ENCODE results near the gene AQP1.

The AQP1 gene

DNA sequence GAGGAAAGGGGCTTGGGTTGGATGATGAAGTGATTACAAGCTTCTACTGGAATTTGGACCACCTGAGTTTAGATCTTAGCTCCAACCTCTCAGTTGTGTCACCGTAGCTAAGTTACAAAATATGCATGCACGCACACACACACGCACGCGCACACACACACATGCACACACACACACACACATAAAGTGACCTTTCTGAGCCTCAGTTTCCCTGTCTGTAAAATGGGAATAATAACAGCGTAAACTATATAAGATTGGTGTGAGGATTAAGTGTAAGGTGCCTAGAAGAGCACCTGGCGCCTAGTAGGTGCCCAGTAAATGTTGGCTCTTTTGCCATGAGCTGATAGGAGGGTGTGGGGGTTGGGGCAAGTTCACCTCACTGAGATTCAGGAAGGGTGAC is 12.6 kb upstream of the AQP1 start:
- TF ChIP-seq GLIS3 (CRISPR knock-in tag; IDR thresholded peaks at IDR 0.05): no peak
- TF ChIP-seq OSR1 (CRISPR knock-in tag; IDR thresholded peaks at IDR 0.05): no peak
- TF ChIP-seq ZNF8 (CRISPR knock-in tag; IDR thresholded peaks at IDR 0.05): no peak
- TF ChIP-seq PPARA (CRISPR knock-in tag; IDR thresholded peaks at IDR 0.05; ENCODE audit: borderline replicate concordance): no peak
- no peak for TF ChIP-seq TCF4 (CRISPR knock-in tag; IDR thresholded peaks at IDR 0.05; ENCODE audit: borderline replicate concordance)
- TF ChIP-seq ARNTL (CRISPR knock-in tag; IDR thresholded peaks at IDR 0.05; ENCODE audit: borderline replicate concordance, low read depth): no peak
- TF ChIP-seq TOX (CRISPR knock-in tag; IDR thresholded peaks at IDR 0.05; ENCODE audit: borderline replicate concordance): no peak
- TF ChIP-seq, protein P1, sequence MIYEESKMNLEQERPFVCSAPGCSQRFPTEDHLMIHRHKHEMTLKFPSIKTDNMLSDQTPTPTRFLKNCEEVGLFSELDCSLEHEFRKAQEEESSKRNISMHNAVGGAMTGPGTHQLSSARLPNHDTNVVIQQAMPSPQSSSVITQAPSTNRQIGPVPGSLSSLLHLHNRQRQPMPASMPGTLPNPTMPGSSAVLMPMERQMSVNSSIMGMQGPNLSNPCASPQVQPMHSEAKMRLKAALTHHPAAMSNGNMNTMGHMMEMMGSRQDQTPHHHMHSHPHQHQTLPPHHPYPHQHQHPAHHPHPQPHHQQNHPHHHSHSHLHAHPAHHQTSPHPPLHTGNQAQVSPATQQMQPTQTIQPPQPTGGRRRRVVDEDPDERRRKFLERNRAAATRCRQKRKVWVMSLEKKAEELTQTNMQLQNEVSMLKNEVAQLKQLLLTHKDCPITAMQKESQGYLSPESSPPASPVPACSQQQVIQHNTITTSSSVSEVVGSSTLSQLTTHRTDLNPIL (CRISPR knock-in tag; IDR thresholded peaks at IDR 0.05; ENCODE audit: low read depth): no peak
- no peak for TF ChIP-seq BACH2 (CRISPR knock-in tag; IDR thresholded peaks at IDR 0.05; ENCODE audit: borderline replicate concordance)
- no peak for TF ChIP-seq ESRRG (CRISPR knock-in tag; IDR thresholded peaks at IDR 0.05)
- TF ChIP-seq ZC3H10 (CRISPR knock-in tag; IDR thresholded peaks at IDR 0.05): no peak
- TF ChIP-seq ZFP3 (CRISPR knock-in tag; IDR thresholded peaks at IDR 0.05): no peak
- TF ChIP-seq ZNF565 (CRISPR knock-in tag; conservative IDR thresholded peaks at IDR 0.05; ENCODE audit: low read depth): no peak
- TF ChIP-seq, protein P2, sequence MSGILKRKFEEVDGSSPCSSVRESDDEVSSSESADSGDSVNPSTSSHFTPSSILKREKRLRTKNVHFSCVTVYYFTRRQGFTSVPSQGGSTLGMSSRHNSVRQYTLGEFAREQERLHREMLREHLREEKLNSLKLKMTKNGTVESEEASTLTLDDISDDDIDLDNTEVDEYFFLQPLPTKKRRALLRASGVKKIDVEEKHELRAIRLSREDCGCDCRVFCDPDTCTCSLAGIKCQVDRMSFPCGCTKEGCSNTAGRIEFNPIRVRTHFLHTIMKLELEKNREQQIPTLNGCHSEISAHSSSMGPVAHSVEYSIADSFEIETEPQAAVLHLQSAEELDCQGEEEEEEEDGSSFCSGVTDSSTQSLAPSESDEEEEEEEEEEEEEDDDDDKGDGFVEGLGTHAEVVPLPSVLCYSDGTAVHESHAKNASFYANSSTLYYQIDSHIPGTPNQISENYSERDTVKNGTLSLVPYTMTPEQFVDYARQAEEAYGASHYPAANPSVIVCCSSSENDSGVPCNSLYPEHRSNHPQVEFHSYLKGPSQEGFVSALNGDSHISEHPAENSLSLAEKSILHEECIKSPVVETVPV (CRISPR knock-in tag; IDR thresholded peaks at IDR 0.05): no peak
- TF ChIP-seq, protein P3, sequence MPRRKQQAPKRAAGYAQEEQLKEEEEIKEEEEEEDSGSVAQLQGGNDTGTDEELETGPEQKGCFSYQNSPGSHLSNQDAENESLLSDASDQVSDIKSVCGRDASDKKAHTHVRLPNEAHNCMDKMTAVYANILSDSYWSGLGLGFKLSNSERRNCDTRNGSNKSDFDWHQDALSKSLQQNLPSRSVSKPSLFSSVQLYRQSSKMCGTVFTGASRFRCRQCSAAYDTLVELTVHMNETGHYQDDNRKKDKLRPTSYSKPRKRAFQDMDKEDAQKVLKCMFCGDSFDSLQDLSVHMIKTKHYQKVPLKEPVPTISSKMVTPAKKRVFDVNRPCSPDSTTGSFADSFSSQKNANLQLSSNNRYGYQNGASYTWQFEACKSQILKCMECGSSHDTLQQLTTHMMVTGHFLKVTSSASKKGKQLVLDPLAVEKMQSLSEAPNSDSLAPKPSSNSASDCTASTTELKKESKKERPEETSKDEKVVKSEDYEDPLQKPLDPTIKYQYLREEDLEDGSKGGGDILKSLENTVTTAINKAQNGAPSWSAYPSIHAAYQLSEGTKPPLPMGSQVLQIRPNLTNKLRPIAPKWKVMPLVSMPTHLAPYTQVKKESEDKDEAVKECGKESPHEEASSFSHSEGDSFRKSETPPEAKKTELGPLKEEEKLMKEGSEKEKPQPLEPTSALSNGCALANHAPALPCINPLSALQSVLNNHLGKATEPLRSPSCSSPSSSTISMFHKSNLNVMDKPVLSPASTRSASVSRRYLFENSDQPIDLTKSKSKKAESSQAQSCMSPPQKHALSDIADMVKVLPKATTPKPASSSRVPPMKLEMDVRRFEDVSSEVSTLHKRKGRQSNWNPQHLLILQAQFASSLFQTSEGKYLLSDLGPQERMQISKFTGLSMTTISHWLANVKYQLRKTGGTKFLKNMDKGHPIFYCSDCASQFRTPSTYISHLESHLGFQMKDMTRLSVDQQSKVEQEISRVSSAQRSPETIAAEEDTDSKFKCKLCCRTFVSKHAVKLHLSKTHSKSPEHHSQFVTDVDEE (CRISPR knock-in tag; IDR thresholded peaks at IDR 0.05): no peak
- no peak for TF ChIP-seq SNAI2 (CRISPR knock-in tag; IDR thresholded peaks at IDR 0.05)
- TF ChIP-seq, protein P4, sequence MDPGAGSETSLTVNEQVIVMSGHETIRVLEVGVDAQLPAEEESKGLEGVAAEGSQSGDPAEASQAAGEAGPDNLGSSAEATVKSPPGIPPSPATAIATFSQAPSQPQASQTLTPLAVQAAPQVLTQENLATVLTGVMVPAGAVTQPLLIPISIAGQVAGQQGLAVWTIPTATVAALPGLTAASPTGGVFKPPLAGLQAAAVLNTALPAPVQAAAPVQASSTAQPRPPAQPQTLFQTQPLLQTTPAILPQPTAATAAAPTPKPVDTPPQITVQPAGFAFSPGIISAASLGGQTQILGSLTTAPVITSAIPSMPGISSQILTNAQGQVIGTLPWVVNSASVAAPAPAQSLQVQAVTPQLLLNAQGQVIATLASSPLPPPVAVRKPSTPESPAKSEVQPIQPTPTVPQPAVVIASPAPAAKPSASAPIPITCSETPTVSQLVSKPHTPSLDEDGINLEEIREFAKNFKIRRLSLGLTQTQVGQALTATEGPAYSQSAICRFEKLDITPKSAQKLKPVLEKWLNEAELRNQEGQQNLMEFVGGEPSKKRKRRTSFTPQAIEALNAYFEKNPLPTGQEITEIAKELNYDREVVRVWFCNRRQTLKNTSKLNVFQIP (CRISPR knock-in tag; IDR thresholded peaks at IDR 0.05; ENCODE audit: borderline replicate concordance, low read depth): no peak
- TF ChIP-seq, protein P5, sequence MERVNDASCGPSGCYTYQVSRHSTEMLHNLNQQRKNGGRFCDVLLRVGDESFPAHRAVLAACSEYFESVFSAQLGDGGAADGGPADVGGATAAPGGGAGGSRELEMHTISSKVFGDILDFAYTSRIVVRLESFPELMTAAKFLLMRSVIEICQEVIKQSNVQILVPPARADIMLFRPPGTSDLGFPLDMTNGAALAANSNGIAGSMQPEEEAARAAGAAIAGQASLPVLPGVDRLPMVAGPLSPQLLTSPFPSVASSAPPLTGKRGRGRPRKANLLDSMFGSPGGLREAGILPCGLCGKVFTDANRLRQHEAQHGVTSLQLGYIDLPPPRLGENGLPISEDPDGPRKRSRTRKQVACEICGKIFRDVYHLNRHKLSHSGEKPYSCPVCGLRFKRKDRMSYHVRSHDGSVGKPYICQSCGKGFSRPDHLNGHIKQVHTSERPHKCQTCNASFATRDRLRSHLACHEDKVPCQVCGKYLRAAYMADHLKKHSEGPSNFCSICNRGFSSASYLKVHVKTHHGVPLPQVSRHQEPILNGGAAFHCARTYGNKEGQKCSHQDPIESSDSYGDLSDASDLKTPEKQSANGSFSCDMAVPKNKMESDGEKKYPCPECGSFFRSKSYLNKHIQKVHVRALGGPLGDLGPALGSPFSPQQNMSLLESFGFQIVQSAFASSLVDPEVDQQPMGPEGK (CRISPR knock-in tag; IDR thresholded peaks at IDR 0.05; ENCODE audit: borderline replicate concordance): no peak
- no peak for TF ChIP-seq RARB (CRISPR knock-in tag; IDR thresholded peaks at IDR 0.05)
- no peak for ATAC-seq

DNA sequence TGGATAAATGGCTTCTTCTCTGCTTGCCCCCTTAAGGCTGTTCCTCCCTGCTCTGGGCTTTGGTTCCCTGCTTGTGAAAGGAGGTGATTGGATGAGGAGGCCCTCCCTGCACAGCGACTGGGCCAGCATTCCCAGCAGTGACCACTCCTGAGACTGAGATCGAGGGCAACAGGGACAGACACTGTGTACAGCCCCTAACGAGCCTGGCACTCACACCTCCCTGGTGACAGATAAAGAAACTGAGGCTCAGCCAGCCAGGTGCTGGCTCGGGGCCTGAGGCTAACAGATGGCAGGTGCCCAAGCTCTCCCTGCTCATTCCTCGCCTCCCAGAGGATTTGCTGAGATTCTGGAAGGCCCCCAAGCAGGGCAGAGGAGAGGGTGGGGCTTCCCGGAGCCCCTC is 12.0 kb upstream of the AQP1 start:
- no peak for TF ChIP-seq ZFP30 (CRISPR knock-in tag; IDR thresholded peaks at IDR 0.05)
- no peak for TF ChIP-seq ESRRG (CRISPR knock-in tag; IDR thresholded peaks at IDR 0.05)
- TF ChIP-seq, protein P2 (CRISPR knock-in tag; IDR thresholded peaks at IDR 0.05): no peak
- TF ChIP-seq, protein P1 (CRISPR knock-in tag; IDR thresholded peaks at IDR 0.05; ENCODE audit: low read depth): no peak
- no peak for TF ChIP-seq TOX (CRISPR knock-in tag; IDR thresholded peaks at IDR 0.05; ENCODE audit: borderline replicate concordance)
- no peak for TF ChIP-seq PPARA (CRISPR knock-in tag; IDR thresholded peaks at IDR 0.05; ENCODE audit: borderline replicate concordance)
- TF ChIP-seq ZNF565 (CRISPR knock-in tag; conservative IDR thresholded peaks at IDR 0.05; ENCODE audit: low read depth): no peak
- TF ChIP-seq TCF4 (CRISPR knock-in tag; IDR thresholded peaks at IDR 0.05; ENCODE audit: borderline replicate concordance): no peak
- no peak for TF ChIP-seq CSDC2 (CRISPR knock-in tag; IDR thresholded peaks at IDR 0.05)
- no peak for TF ChIP-seq GLIS3 (CRISPR knock-in tag; IDR thresholded peaks at IDR 0.05)
- TF ChIP-seq ZNF70 (CRISPR knock-in tag; IDR thresholded peaks at IDR 0.05): no peak
- TF ChIP-seq, protein P5 (CRISPR knock-in tag; IDR thresholded peaks at IDR 0.05; ENCODE audit: borderline replicate concordance): no peak
- no peak for ATAC-seq
